RWPE1 (cell line): ENCODE results near the gene SDCCAG8.

Experiments used
- CTCF ChIA-PET: fragments of 350-600 bp; sonication (Branson Sonifier 250); formaldehyde crosslinking; extraction: SDS; loops from one replicate; lab custom pipeline; 2021; lab: Yijun Ruan, JAX
- POLR2A ChIA-PET: fragments of 400-600 bp; formaldehyde crosslinking; extraction: SDS; loops from one replicate; lab custom pipeline; 2020; ENCODE audit warnings: antibody characterized with exemption; ENCODE audit not compliant: low non-redundant PET; lab: Yijun Ruan, JAX
- DNase-seq: peaks from one replicate; pipeline ENCODE4 v3.0.0; 2012; ENCODE audit warnings: low spot score
- H3K27ac ChIP-seq: fragments of 450-650 bp; 2 replicates; pipeline ENCODE4 v1.5.1; 2017
- CTCF ChIP-seq: fragments of 450-650 bp; conservative IDR thresholded peaks from 2 replicates; pipeline ENCODE4 v1.5.1; 2017; ENCODE audit warnings: low read depth, mild to moderate bottlenecking

The SDCCAG8 gene

GRCh38 chr1:243273506-243273905 lies 17.7 kb downstream of the SDCCAG8 start:
- DNase-seq = no peak
- no peak for TF ChIP-seq CTCF
- H3K27ac ChIP-seq = no peak overlapping the region
- ChIA-PET POLR2A (no interaction called here), CTCF (interaction anchor here (0.7 kb wide), 1 partner anchor 12 kb away, joined by 3 read pairs; no protein-coding TSS in a partner anchor)

GRCh38 chr1:243273945-243274344 lies 18.1 kb downstream of the SDCCAG8 start:
- ChIA-PET POLR2A (no interaction called here), CTCF (no interaction called here)
- no peak overlapping the region for H3K27ac ChIP-seq
- TF ChIP-seq CTCF = no peak
- DNase-seq = no peak

- CTCF ChIA-PET = interaction anchor here (0.6 kb wide), 1 partner anchor 102 kb away, joined by 3 read pairs; no protein-coding TSS in a partner anchor
- TF ChIP-seq CTCF = no peak
- no peak for DNase-seq
- H3K27ac ChIP-seq = no peak overlapping the region
- POLR2A ChIA-PET = no interaction called here
These were observed 19.5 kb downstream of the SDCCAG8 start for GRCh38 chr1:243275316-243275715.

GRCh38 chr1:243280571-243281129 lies 24.8 kb downstream of the SDCCAG8 start:
- H3K27ac ChIP-seq = no peak overlapping the region
- TF ChIP-seq CTCF = no peak
- CTCF ChIA-PET = interaction anchor here (0.7 kb wide), 1 partner anchor 468 kb away, joined by 3 read pairs; no protein-coding TSS in a partner anchor
- POLR2A ChIA-PET = no interaction called here
- DNase-seq = no peak

GRCh38 chr1:243281672-243282071 lies 25.8 kb downstream of the SDCCAG8 start:
- POLR2A ChIA-PET = no interaction called here
- CTCF ChIA-PET = no interaction called here
- no peak overlapping the region for H3K27ac ChIP-seq

GRCh38 chr1:243286409-243287122 lies 30.7 kb downstream of the SDCCAG8 start:
- CTCF ChIA-PET = no interaction called here
- no peak for TF ChIP-seq CTCF
- POLR2A ChIA-PET = no interaction called here
- no peak overlapping the region for H3K27ac ChIP-seq
- DNase-seq = no peak

More at GRCh38 chr1:243281672-243282071, 25.8 kb downstream of the SDCCAG8 start:
- DNase-seq = no peak
- TF ChIP-seq CTCF = no peak
